Right lobe of liver (tissue), 4 donors: ENCODE measurements around the gene ALK.

Experiments used
- CTCF ChIP-seq, 4 donors: fragments of 200-600 bp in 3 of 4; fragments of 450-650 bp in 1 of 4; IDR thresholded peaks; one replicate each; pipeline versions ENCODE4 v1.5.1 to v1.8.0; 2016 to 2022; ENCODE audit warnings: antibody characterized with exemption in 4 of 4, mild to moderate bottlenecking in 2 of 4
- POLR2A ChIP-seq: fragments of 450-650 bp; IDR thresholded peaks from one replicate; pipeline ENCODE4 v1.6.1; 2017; ENCODE audit warnings: antibody characterized with exemption, mild to moderate bottlenecking
- donor health status: DM: no; HTN: no; CAD: no.
- donor health status: DM: no; HTN: no; CAD: no.
- donor health status: DM: no; HTN: yes; CAD: no.

DNA sequence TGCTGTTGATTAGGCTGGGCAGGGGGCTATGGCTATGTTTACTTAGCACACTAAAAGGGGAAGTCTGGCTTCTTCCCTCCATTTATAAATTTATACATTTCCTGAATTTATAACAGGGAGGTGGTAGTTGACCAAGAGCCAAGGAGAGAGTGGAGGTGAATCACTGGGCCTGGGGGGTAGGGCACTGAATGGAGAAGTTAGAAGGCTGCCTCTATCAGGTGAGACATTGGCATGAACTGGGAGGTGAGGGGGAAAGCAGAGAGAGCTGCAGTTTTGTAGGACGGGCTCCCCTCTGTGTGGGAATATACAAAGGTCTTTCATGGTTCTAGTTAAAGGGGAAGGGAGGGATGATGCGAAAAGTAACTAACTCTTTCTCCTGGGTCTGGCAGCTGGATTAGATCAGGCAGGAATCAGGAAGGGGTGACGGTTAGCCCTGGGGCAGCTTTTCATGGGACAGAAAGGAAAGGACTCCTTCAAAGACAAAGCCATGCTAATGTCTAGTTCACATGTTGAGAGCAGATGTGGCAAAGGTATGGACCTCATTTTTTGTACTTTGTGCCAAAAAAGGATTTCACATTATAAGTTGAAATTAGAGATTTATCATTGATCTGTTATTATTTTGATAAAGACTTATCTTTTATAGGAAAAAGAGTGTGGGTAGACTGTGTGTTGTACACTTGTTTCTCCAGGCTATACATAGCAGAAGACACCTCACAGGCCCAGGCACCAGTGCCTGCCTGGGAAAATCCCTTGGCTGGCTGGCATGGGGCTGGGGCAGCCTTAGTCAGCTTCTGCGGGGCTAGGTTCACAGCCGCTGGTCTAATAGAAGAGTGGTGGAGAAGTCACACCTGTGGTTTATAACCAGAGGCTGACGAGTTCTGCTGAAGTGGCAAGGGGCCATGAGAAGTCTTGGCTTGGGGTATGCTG is 647.4 kb downstream of the ALK start:
- TF ChIP-seq POLR2A (no peak), CTCF (IDR thresholded peaks at IDR 0.05) (no peak)
